Tibial artery (tissue), 4 donors: ENCODE measurements around the gene COCH.

Source experiments
- DNase-seq, 2 donors: peaks; one replicate each; pipeline ENCODE4 v3.0.0-alpha.2; 2019
- H3K27ac ChIP-seq, 2 donors: fragments of 200-600 bp; sonication (generic) in 1 of 2; 1 replicate in 1 of 2; 2 replicates in 1 of 2; pipeline ENCODE4 v1.5.1; 2018 to 2019; ENCODE audit warnings: mild to moderate bottlenecking in 1 of 2
- H3K27me3 ChIP-seq, 2 donors: fragments of 200-600 bp; sonication (generic) in 1 of 2; one replicate each; pipeline versions ENCODE4 v1.5.1 to v1.6.0; 2016 to 2019
- H3K36me3 ChIP-seq, 3 donors: fragments of 200-600 bp; sonication (generic) in 2 of 3; one replicate each; pipeline ENCODE4 v1.5.1; 2016 to 2019; ENCODE audit warnings: mild to moderate bottlenecking in 2 of 3
- H3K4me1 ChIP-seq, 4 donors: fragments of 200-600 bp; sonication (generic) in 2 of 4; 1 replicate in 3 of 4; 2 replicates in 1 of 4; pipeline ENCODE4 v1.5.1; 2016 to 2019
- H3K4me3 ChIP-seq, 2 donors: fragments of 200-600 bp; sonication (generic) in 1 of 2; 1 replicate in 1 of 2; 2 replicates in 1 of 2; pipeline ENCODE4 v1.5.1; 2018 to 2019; ENCODE audit warnings: mild to moderate bottlenecking in 2 of 2
- H3K9me3 ChIP-seq, 3 donors: fragments of 200-600 bp; sonication (generic) in 1 of 3; one replicate each; pipeline ENCODE4 v1.5.1; 2016 to 2019
- intact Hi-C: fragments of 100-400 bp; cut with DNase I; formaldehyde crosslinking; loops from one replicate; pipeline ENCODE4 v1.15.0; 2023; ENCODE audit warnings: low total_unique reads
- TF ChIP-seq, protein P1 (sequence below), 2 experiments: fragments of 200-600 bp in 1 of 2; fragments of 450-650 bp in 1 of 2; IDR thresholded peaks; one replicate each; pipeline ENCODE4 v1.5.1; 2017 to 2019; ENCODE audit warnings: antibody characterized with exemption in 2 of 2, mild to moderate bottlenecking in 1 of 2, moderate library complexity in 1 of 2

Gene COCH

GRCh38 chr14:30876692-30877091 is 2.3 kb downstream of the COCH start:
- Histone ChIP-seq H3K4me3 (no peak overlapping the region), H3K27ac (no peak overlapping the region), H3K27me3 (peaks cover 0 to 39% of the 10 kb centered on the region in 2 donors), H3K9me3 (no peaks in the 10 kb centered on the region), H3K4me1 (peaks cover 0 to 21% (median 18%) of the 10 kb centered on the region in 4 donors), H3K36me3 (no peaks in the 10 kb centered on the region)
- TF ChIP-seq, protein P1, sequence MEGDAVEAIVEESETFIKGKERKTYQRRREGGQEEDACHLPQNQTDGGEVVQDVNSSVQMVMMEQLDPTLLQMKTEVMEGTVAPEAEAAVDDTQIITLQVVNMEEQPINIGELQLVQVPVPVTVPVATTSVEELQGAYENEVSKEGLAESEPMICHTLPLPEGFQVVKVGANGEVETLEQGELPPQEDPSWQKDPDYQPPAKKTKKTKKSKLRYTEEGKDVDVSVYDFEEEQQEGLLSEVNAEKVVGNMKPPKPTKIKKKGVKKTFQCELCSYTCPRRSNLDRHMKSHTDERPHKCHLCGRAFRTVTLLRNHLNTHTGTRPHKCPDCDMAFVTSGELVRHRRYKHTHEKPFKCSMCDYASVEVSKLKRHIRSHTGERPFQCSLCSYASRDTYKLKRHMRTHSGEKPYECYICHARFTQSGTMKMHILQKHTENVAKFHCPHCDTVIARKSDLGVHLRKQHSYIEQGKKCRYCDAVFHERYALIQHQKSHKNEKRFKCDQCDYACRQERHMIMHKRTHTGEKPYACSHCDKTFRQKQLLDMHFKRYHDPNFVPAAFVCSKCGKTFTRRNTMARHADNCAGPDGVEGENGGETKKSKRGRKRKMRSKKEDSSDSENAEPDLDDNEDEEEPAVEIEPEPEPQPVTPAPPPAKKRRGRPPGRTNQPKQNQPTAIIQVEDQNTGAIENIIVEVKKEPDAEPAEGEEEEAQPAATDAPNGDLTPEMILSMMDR (IDR thresholded peaks at IDR 0.05) = no peak
- DNase-seq = no peak
- intact Hi-C loops = no loop called here

DNA sequence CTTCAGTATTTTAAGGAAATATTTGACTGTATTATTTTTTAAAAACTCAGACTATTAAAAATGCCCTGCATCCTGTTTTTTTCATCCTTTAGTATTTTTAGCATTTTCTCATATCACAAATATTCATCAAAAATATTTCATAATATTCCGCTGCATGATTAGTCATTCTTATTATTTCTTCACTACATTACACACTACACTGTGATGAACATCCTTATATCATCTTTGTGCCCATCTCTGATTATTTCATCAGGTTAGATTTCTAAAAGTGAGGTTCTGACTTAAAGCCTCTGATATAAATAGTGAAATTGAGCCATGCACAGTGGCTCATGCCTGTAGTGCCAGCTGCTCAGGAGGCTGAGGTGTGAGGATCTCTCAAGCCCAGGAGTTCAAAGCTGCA is 8.1 kb downstream of the COCH start:
- intact Hi-C loops = no loop called here
- Histone ChIP-seq H3K4me1 (no peaks in the 10 kb centered on the region), H3K4me3 (no peak overlapping the region), H3K27ac (no peak overlapping the region), H3K27me3 (no peaks in the 10 kb centered on the region), H3K36me3 (no peaks in the 10 kb centered on the region), H3K9me3 (no peaks in the 10 kb centered on the region)
- TF ChIP-seq, protein P1 (IDR thresholded peaks at IDR 0.05) = no peak
- DNase-seq = no peak

DNA sequence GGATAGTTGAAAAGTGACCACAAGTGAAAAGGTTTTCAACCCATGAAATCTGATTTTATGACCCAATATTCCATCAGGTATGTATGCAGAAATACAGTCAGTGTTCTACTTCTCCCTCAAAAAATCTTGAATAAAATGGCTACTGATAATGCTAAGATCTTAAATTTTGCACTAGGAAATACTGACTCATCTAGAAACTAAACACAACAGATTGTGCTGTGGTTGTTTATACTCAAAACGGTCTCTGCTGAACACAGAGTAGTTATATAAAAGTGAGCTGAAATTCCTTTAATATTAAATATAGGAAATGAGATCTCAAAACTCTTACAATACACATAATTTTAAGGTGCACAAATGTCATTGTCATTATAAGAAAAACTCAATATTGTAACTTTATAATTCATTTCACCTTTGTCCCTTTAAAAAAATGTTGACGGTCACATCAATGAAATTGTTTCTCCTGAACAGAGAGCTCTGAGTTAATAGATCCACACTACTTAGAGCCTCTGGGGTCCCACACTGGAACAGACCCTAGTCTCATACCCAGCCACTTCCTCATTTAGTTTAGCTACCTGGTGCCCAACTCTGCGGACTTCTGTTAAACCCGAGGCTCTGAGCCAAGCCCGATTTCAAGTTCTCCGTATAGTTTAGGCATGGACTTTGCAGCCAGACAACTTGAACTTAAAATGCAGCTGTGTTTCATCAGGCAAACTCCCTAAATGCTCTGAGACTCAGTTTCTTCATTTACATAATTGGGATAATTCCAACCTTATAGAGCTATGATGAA is 9.3 kb downstream of the COCH start:
- no peaks in the 10 kb centered on the region for H3K9me3 ChIP-seq
- no peaks in the 10 kb centered on the region for H3K27me3 ChIP-seq
- no peaks in the 10 kb centered on the region for H3K36me3 ChIP-seq
- no peak for DNase-seq
- no peaks in the 10 kb centered on the region for H3K4me1 ChIP-seq
- H3K27ac ChIP-seq = no peak overlapping the region
- intact Hi-C loops = no loop called here
- no peak overlapping the region for H3K4me3 ChIP-seq
- TF ChIP-seq, protein P1 (IDR thresholded peaks at IDR 0.05) = no peak

- intact Hi-C loops = no loop called here
- TF ChIP-seq, protein P1 (IDR thresholded peaks at IDR 0.05) = no peak
- Histone ChIP-seq H3K27me3 (no peaks in the 10 kb centered on the region), H3K36me3 (no peaks in the 10 kb centered on the region), H3K27ac (no peak overlapping the region), H3K4me1 (peaks cover 0 to 2% (median 0%) of the 10 kb centered on the region in 4 donors), H3K4me3 (no peak overlapping the region), H3K9me3 (no peaks in the 10 kb centered on the region)
- no peak for DNase-seq
Observed at GRCh38 chr14:30884901-30885300, 10.5 kb downstream of the COCH start.

- Histone ChIP-seq H3K27ac (no peak overlapping the region), H3K4me1 (peaks cover 0 to 11% (median 0%) of the 10 kb centered on the region in 4 donors), H3K27me3 (no peaks in the 10 kb centered on the region), H3K4me3 (no peak overlapping the region), H3K9me3 (no peaks in the 10 kb centered on the region), H3K36me3 (no peaks in the 10 kb centered on the region)
- TF ChIP-seq, protein P1 (IDR thresholded peaks at IDR 0.05) = no peak
- DNase-seq = no peak
- intact Hi-C loops = no loop called here
Observed at GRCh38 chr14:30885840-30886740, 11.7 kb downstream of the COCH start.
